A549 (cell line): ENCODE measurements around the gene ATG13. TPM values are rescaled to one million over a fixed set of nuclear protein-coding genes. Genes with fewer than 3 reads are reported as not detected.

Experiments
- ATAC-seq, 2 experiments: fragments of 200-7000 bp in 1 of 2; fragments of >200 bp in 1 of 2; cut with Nextera tagmentation in 1 of 2; cut with Tn5 transposase in 1 of 2; 3 replicates each; pipeline versions ENCODE4 v1.8.0 to v1.9.1; 2018 to 2020; ENCODE audit warnings: mild to moderate bottlenecking in 1 of 2, moderate library complexity in 1 of 2
- CTCF ChIA-PET: fragments of 300-600 bp; sonication (Branson Sonifier 250); formaldehyde crosslinking; extraction: SDS; loops from one replicate; lab custom pipeline; 2021; ENCODE audit warnings: antibody characterized with exemption, inconsistent platforms; lab: Yijun Ruan, JAX
- POLR2A ChIA-PET: fragments of 350-600 bp; formaldehyde crosslinking; extraction: SDS; loops from one replicate; lab custom pipeline; 2021; ENCODE audit warnings: antibody characterized with exemption, inconsistent platforms; lab: Yijun Ruan, JAX
- DNase-seq, 2 experiments: peaks; one replicate each; pipeline versions ENCODE4 v3.0.0 to v3.0.0-alpha.2; 2011 to 2016; ENCODE audit warnings: low read depth in 1 of 2, low spot score in 1 of 2
- FAIRE-seq: peaks from 2 replicates; lab custom pipeline; 2011; peaks lifted over from hg19 to GRCh38; lab: Jason Lieb, UNC
- H3K27ac ChIP-seq, 2 experiments: fragments of >200 bp; sonication (Bioruptor Twin); formaldehyde crosslinking; 3 replicates each; pipeline ENCODE4 v1.5.1; 2016 to 2017
- H3K4me1 ChIP-seq: fragments of >200 bp; sonication (Bioruptor Twin); formaldehyde crosslinking; 3 replicates; pipeline ENCODE4 v1.6.1; 2016
- H3K4me2 ChIP-seq: fragments of >200 bp; sonication (Bioruptor Twin); formaldehyde crosslinking; 3 replicates; pipeline ENCODE4 v1.6.1; 2016
- H3K4me3 ChIP-seq: fragments of >200 bp; sonication (Bioruptor Twin); formaldehyde crosslinking; 3 replicates; pipeline ENCODE4 v1.5.1; 2016
- H3K9me3 ChIP-seq: fragments of >200 bp; sonication (Bioruptor Twin); formaldehyde crosslinking; 3 replicates; pipeline ENCODE4 v1.6.1; 2016
- ATOH8 ChIP-seq: fragments of 250-450 bp; sonication (Bioruptor Pico); IDR thresholded peaks from 2 replicates; pipeline ENCODE4 v1.5.0; 2020; ENCODE audit warnings: low read depth, mild to moderate bottlenecking, moderate library complexity
- CBX8 ChIP-seq: fragments of 200-600 bp; sonication (generic); IDR thresholded peaks from 2 replicates; pipeline ENCODE4 v1.6.1; 2016
- CEBPB ChIP-seq, 2 experiments: fragments of >200 bp in 1 of 2; sonication (Bioruptor Twin) in 1 of 2; formaldehyde crosslinking in 1 of 2; IDR thresholded peaks; 2 replicates each; pipeline ENCODE4 v1.6.1; 2012 to 2016
- CHD2 ChIP-seq: fragments of 150-350 bp; IDR thresholded peaks from 2 replicates; pipeline ENCODE4 v1.6.1; 2014; ENCODE audit warnings: low read length; ENCODE audit not compliant: partially characterized antibody
- CTCF ChIP-seq: fragments of >200 bp; sonication (Bioruptor Twin); formaldehyde crosslinking; IDR thresholded peaks from 3 replicates; pipeline ENCODE4 v1.5.1; 2016
- EHF ChIP-seq: fragments of 250-450 bp; sonication (Bioruptor Pico); IDR thresholded peaks from 2 replicates; pipeline ENCODE4 v1.5.0; 2020; ENCODE audit warnings: mild to moderate bottlenecking
- EP300 ChIP-seq, 2 experiments: fragments of >200 bp; sonication (Bioruptor Twin); formaldehyde crosslinking; IDR thresholded peaks; 2 replicates in 1 of 2; 3 replicates in 1 of 2; pipeline ENCODE4 v1.6.1; 2016 to 2017
- FOSB ChIP-seq: fragments of 250-450 bp; sonication (Bioruptor Pico); IDR thresholded peaks from 2 replicates; pipeline ENCODE4 v1.5.0; 2020; ENCODE audit warnings: mild to moderate bottlenecking, moderate library complexity
- FOSL2 ChIP-seq, 2 experiments: fragments of 450-650 bp in 1 of 2; fragments of >200 bp in 1 of 2; sonication (Bioruptor Twin) in 1 of 2; formaldehyde crosslinking; IDR thresholded peaks; 2 replicates each; pipeline versions ENCODE4 v1.5.0 to v1.6.1; 2016 to 2020; ENCODE audit warnings: mild to moderate bottlenecking in 1 of 2, moderate library complexity in 1 of 2
- FOXS1 ChIP-seq: fragments of 250-450 bp; sonication (Bioruptor Pico); IDR thresholded peaks from 2 replicates; pipeline ENCODE4 v1.5.0; 2020; ENCODE audit warnings: mild to moderate bottlenecking, moderate library complexity
- HDAC2 ChIP-seq: fragments of 200-600 bp; sonication (generic); IDR thresholded peaks from 2 replicates; pipeline ENCODE4 v1.6.1; 2016
- HES2 ChIP-seq: fragments of >200 bp; sonication (Bioruptor Twin); formaldehyde crosslinking; IDR thresholded peaks from 2 replicates; pipeline ENCODE4 v1.6.1; 2016
- HEYL ChIP-seq: fragments of 250-450 bp; sonication (Bioruptor Pico); IDR thresholded peaks from 2 replicates; pipeline ENCODE4 v1.8.0; 2021; ENCODE audit warnings: mild to moderate bottlenecking, moderate library complexity
- JUN ChIP-seq, 2 experiments: fragments of >200 bp; sonication (Bioruptor Twin); formaldehyde crosslinking; IDR thresholded peaks; 2 replicates in 1 of 2; 3 replicates in 1 of 2; pipeline ENCODE4 v1.6.1; 2016 to 2017
- JUNB ChIP-seq: fragments of >200 bp; sonication (Bioruptor Twin); formaldehyde crosslinking; IDR thresholded peaks from 2 replicates; pipeline ENCODE4 v1.6.1; 2016
- KDM5A ChIP-seq: fragments of 200-600 bp; sonication (generic); IDR thresholded peaks from 2 replicates; pipeline ENCODE4 v1.6.1; 2016; ENCODE audit warnings: antibody characterized with exemption, mild to moderate bottlenecking
- MAFK ChIP-seq: fragments of 450-650 bp; IDR thresholded peaks from 2 replicates; pipeline ENCODE4 v1.6.1; 2014; ENCODE audit not compliant: partially characterized antibody
- NFE2L2 ChIP-seq: fragments of 150-350 bp; conservative IDR thresholded peaks from 2 replicates; pipeline ENCODE4 v1.6.1; 2014; ENCODE audit warnings: low read length
- PBX3 ChIP-seq: IDR thresholded peaks from 2 replicates; pipeline ENCODE4 v1.6.1; 2012
- PHF8 ChIP-seq: fragments of 200-600 bp; sonication (generic); IDR thresholded peaks from 2 replicates; pipeline ENCODE4 v1.6.1; 2016; ENCODE audit warnings: low read depth, mild to moderate bottlenecking, antibody characterized with exemption, moderate library complexity, borderline replicate concordance
- POLR2AphosphoS2 ChIP-seq: conservative IDR thresholded peaks from 2 replicates; pipeline ENCODE4 v1.6.1; 2012; ENCODE audit warnings: low read length, improper control_type of control experiment, inconsistent platforms
- RARB ChIP-seq: fragments of 250-450 bp; sonication (Bioruptor Pico); IDR thresholded peaks from 2 replicates; pipeline ENCODE4 v1.8.0; 2021; ENCODE audit warnings: mild to moderate bottlenecking, moderate library complexity
- RCOR1 ChIP-seq: fragments of 150-350 bp; IDR thresholded peaks from 2 replicates; pipeline ENCODE4 v1.6.1; 2014; ENCODE audit warnings: antibody characterized with exemption, low read length, low read depth
- RNF2 ChIP-seq: fragments of 200-600 bp; sonication (generic); IDR thresholded peaks from 2 replicates; pipeline ENCODE4 v1.6.1; 2016; ENCODE audit warnings: low read depth, mild to moderate bottlenecking, antibody characterized with exemption, moderate library complexity, borderline replicate concordance
- SREBF2 ChIP-seq: fragments of 450-650 bp; IDR thresholded peaks from 2 replicates; pipeline ENCODE4 v1.6.1; 2014; ENCODE audit warnings: mild to moderate bottlenecking, moderate library complexity
- ZFP36 ChIP-seq: fragments of 450-650 bp; IDR thresholded peaks from 2 replicates; pipeline ENCODE4 v1.6.1; 2014; ENCODE audit warnings: borderline replicate concordance; ENCODE audit not compliant: partially characterized antibody
- ZNF302 ChIP-seq: fragments of 250-450 bp; sonication (Bioruptor Pico); IDR thresholded peaks from 2 replicates; pipeline ENCODE4 v1.9.0; 2021; ENCODE audit warnings: inconsistent platforms, mild to moderate bottlenecking, moderate library complexity
- ZSCAN20 ChIP-seq: fragments of 250-450 bp; sonication (Bioruptor Pico); IDR thresholded peaks from 2 replicates; pipeline ENCODE4 v1.8.0; 2022; ENCODE audit warnings: mild to moderate bottlenecking, moderate library complexity
- WGBS: methylation state at CpG from one replicate; pipeline ENCODE4 v1.1.6; 2017; ENCODE audit errors: missing lambda C conversion rate; 5-methylcytosine and 5-hydroxymethylcytosine counted together
- polyA plus RNA-seq, 4 experiments: library from polyadenylated mRNA; depleted of rRNA in 3 of 4; stranded (reverse); fragments of >200 nt; fragmentation: RNase III in 1 of 4; extraction: RNeasy Plus Mini Kit Qiagen cat#74134 plus additional on column Dnase treatment in 1 of 4; gene quantifications; 2 replicates in 3 of 4; 3 replicates in 1 of 4; pipeline ENCODE4 v1.2.3, GENCODE V29; 2011 to 2017
- TF ChIP-seq, protein P1 (sequence below): fragments of 450-650 bp; IDR thresholded peaks from 2 replicates; pipeline ENCODE4 v1.6.1; 2014; ENCODE audit warnings: antibody characterized with exemption

Gene ATG13
- polyA plus RNA-seq, 2 of the 4 experiments (the other 2 are of a cell fraction), result 39.5 to 58.6 TPM

DNA sequence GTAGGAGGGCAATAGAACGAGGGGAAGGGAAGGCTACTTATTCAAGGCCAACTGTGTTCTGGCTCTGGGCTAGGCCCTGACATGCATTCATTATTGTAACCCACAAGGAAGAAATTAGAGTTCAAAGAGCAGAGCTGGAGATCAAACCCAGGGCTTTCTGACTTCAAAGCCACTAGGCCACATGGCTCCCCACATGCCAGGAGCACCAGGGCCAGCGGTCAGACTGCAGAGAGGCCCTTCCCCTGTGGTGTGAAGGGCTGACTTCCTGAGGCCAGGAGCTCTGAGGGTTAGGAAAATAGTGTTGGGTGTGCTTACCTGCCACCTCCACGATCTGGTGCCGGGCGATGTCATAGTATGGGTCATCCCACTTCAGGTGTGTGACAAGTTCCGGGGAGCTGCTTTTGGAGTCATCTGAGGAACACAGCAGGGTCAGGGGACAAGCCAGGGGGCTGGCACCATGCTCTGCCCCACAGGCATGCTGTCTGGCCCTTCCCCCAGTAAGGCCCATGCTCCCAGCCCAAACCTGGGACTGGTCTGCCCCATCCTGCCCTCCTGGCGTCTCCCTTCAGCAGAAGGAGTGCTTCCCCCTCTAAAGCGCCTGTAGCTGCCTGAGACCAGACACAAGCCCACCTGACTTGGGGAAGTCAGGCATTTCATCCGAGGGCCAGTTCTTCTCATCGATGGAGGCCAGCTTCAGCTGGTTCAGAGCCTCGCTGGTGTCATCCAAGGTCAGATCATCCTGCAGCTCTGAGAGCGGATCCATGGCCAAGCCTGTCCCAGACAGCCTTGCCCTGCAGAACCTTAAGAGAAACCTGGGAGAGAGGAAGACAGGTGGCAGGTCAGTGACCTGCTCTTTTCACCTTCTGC lies 78.2 kb downstream of the ATG13 start:
- ChIA-PET POLR2A (no interaction called here), CTCF (interaction anchor here (1.0 to 1.7 kb wide), 5 partner anchors 7 to 306 kb away, joined by 3 to 5 read pairs (median 3); no protein-coding TSS in a partner anchor)
- TF ChIP-seq JUNB (no peak), CHD2 (no peak), FOSB (CRISPR knock-in tag) (no peak), MAFK (no peak), ATOH8 (CRISPR knock-in tag) (no peak), CBX8 (no peak), FOXS1 (CRISPR knock-in tag) (no peak), ZSCAN20 (no peak), HEYL (CRISPR knock-in tag) (no peak), CTCF (no peak), SREBF2 (no peak), HDAC2 (no peak), RCOR1 (no peak), HES2 (no peak), ZNF302 (CRISPR knock-in tag) (no peak), PHF8 (no peak), CEBPB (IDR thresholded peaks at IDR 0.05) (no peak), RARB (no peak)
- TF ChIP-seq, protein P1, sequence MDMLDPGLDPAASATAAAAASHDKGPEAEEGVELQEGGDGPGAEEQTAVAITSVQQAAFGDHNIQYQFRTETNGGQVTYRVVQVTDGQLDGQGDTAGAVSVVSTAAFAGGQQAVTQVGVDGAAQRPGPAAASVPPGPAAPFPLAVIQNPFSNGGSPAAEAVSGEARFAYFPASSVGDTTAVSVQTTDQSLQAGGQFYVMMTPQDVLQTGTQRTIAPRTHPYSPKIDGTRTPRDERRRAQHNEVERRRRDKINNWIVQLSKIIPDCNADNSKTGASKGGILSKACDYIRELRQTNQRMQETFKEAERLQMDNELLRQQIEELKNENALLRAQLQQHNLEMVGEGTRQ, result no peak
- ATAC-seq (no peak), FAIRE-seq (no peak), DNase-seq (no peak)
- Histone ChIP-seq H3K4me3 (no peak overlapping the region), H3K4me2 (no peak overlapping the region), H3K9me3 (no peaks in the 10 kb centered on the region), H3K27ac (no peak overlapping the region), H3K4me1 (peaks cover 14% of the 10 kb centered on the region; the same call in 2 of the 3 replicates)
- WGBS, result 92% methylated on average over 12 of the region's 12 CpGs

- no peak overlapping the region for H3K27ac ChIP-seq
- CTCF ChIA-PET, result interaction anchor here (1.0 to 1.7 kb wide), 4 partner anchors 8 to 306 kb away, joined by 3 to 5 read pairs (median 3); no protein-coding TSS in a partner anchor
- no peak for ATAC-seq
- no peak for FAIRE-seq
- POLR2A ChIA-PET, result no interaction called here
- no peak for DNase-seq
- H3K4me3 ChIP-seq, result no peak overlapping the region
- 91% methylated on average over 11 of the region's 11 CpGs for WGBS
- peaks cover 14% of the 10 kb centered on the region; the same call in 2 of the 3 replicates for H3K4me1 ChIP-seq
- H3K4me2 ChIP-seq, result no peak overlapping the region
- H3K9me3 ChIP-seq, result no peaks in the 10 kb centered on the region
- no peak for TF ChIP-seq CTCF
- no peak for TF ChIP-seq ZFP36
- no peak for TF ChIP-seq POLR2AphosphoS2
- no peak for TF ChIP-seq PBX3
- TF ChIP-seq JUN (IDR thresholded peaks at IDR 0.05), result no peak
- TF ChIP-seq FOSL2 (IDR thresholded peaks at IDR 0.05), result no peak
- TF ChIP-seq FOSL2 (CRISPR knock-in tag; IDR thresholded peaks at IDR 0.05), result no peak
- TF ChIP-seq NFE2L2, result no peak
- TF ChIP-seq RNF2, result no peak
- no peak for TF ChIP-seq EP300 (IDR thresholded peaks at IDR 0.05)
- TF ChIP-seq, protein P1, result no peak
- TF ChIP-seq JUNB, result no peak
- no peak for TF ChIP-seq EHF
- no peak for TF ChIP-seq ZNF302 (CRISPR knock-in tag)
- no peak for TF ChIP-seq KDM5A
- no peak for TF ChIP-seq CBX8
Observed at GRCh38 chr11:46696212-46696558, 78.8 kb downstream of the ATG13 start.
